Testis (tissue), 3 donors: Measurements from ENCODE around the gene ANKS1B. TPM values are rescaled to one million over a fixed set of nuclear protein-coding genes. Genes with fewer than 3 reads are reported as not detected.
A peak's percentile ranks its signal among the peaks of the same experiment; 100 is the strongest.
"Not testable (repeated sequence)": the region's sequence is repeated elsewhere in the genome, so short reads cannot be mapped to it uniquely, and the experiment has no call there.

Experiments
- DNase-seq: peaks from one replicate; pipeline ENCODE4 v3.0.0-alpha.2; 2019
- H3K27ac ChIP-seq, 2 donors: fragments of 200-600 bp; sonication (generic); one replicate each; pipeline ENCODE4 v1.5.1; 2019
- H3K27me3 ChIP-seq: fragments of 200-600 bp; sonication (generic); one replicate; pipeline ENCODE4 v1.5.1; 2019
- H3K36me3 ChIP-seq: fragments of 200-600 bp; sonication (generic); one replicate; pipeline ENCODE4 v1.5.1; 2017; ENCODE audit warnings: low read depth; ENCODE audit errors: missing control alignments
- H3K4me1 ChIP-seq: fragments of 200-600 bp; sonication (generic); one replicate; pipeline ENCODE4 v1.5.1; 2019
- H3K4me3 ChIP-seq, 2 donors: fragments of 200-600 bp; sonication (generic); one replicate each; pipeline ENCODE4 v1.5.1; 2017 to 2019
- H3K9me3 ChIP-seq: fragments of 200-600 bp; sonication (generic); one replicate; pipeline ENCODE4 v1.5.1; 2017
- POLR2A ChIP-seq: fragments of 450-650 bp; IDR thresholded peaks from one replicate; pipeline ENCODE4 v1.6.1; 2017; ENCODE audit warnings: antibody characterized with exemption, mild to moderate bottlenecking, moderate library complexity
- WGBS, 2 donors: methylation state at CpG; one replicate each; pipeline ENCODE4 v1.1.5; 2018; 5-methylcytosine and 5-hydroxymethylcytosine counted together
- intact Hi-C: fragments of 100-400 bp; cut with DNase I; formaldehyde crosslinking; loops from one replicate; pipeline ENCODE4 v1.15.1; 2023; ENCODE audit warnings: low total_unique reads
- polyA plus RNA-seq: library from polyadenylated mRNA; stranded (reverse); fragments of 350-450 nt; fragmentation: Illumina TruSeq; extraction: RNeasy Lipid Tissue Mini Kit (QIAGEN cat#74804); gene quantifications from one replicate; pipeline ENCODE4 v1.2.3, GENCODE V29; 2014; ENCODE audit warnings: low read depth, low replicate concordance; ENCODE audit not compliant: insufficient read depth
- total RNA-seq, 2 donors: library from RNA; depleted of rRNA; stranded (reverse); fragments of >200 nt; gene quantifications; one replicate each; pipeline ENCODE4 v1.2.3, GENCODE V29; 2016
- TF ChIP-seq, protein P1 (sequence below), 3 experiments: fragments of 450-650 bp in 2 of 3; fragments of 200-600 bp in 1 of 3; sonication (generic) in 1 of 3; IDR thresholded peaks; one replicate each; pipeline ENCODE4 v1.5.1; 2016 to 2019; ENCODE audit warnings: antibody characterized with exemption in 3 of 3, mild to moderate bottlenecking in 2 of 3, moderate library complexity in 1 of 3

Gene ANKS1B
- total and polyA plus RNA-seq, 3 donors from 2014 or later, result 26.8 to 58.2 (median 30.9) TPM

GRCh38 chr12:99035803-99036202 lies 948.9 kb downstream of the ANKS1B start:
- no peaks in the 10 kb centered on the region for H3K36me3 ChIP-seq
- H3K4me1 ChIP-seq, result no peaks in the 10 kb centered on the region
- H3K27ac ChIP-seq, result no peak overlapping the region
- intact Hi-C loops, result no loop called here
- DNase-seq, result no peak
- TF ChIP-seq, protein P1, sequence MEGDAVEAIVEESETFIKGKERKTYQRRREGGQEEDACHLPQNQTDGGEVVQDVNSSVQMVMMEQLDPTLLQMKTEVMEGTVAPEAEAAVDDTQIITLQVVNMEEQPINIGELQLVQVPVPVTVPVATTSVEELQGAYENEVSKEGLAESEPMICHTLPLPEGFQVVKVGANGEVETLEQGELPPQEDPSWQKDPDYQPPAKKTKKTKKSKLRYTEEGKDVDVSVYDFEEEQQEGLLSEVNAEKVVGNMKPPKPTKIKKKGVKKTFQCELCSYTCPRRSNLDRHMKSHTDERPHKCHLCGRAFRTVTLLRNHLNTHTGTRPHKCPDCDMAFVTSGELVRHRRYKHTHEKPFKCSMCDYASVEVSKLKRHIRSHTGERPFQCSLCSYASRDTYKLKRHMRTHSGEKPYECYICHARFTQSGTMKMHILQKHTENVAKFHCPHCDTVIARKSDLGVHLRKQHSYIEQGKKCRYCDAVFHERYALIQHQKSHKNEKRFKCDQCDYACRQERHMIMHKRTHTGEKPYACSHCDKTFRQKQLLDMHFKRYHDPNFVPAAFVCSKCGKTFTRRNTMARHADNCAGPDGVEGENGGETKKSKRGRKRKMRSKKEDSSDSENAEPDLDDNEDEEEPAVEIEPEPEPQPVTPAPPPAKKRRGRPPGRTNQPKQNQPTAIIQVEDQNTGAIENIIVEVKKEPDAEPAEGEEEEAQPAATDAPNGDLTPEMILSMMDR (IDR thresholded peaks at IDR 0.05), result no peak
- no peak for TF ChIP-seq POLR2A
- WGBS, 2 donors, result 47 to 53% methylated on average over 5 of the region's 5 CpGs
- H3K4me3 ChIP-seq, result no peak overlapping the region
- no peaks in the 10 kb centered on the region for H3K9me3 ChIP-seq
- no peaks in the 10 kb centered on the region for H3K27me3 ChIP-seq

DNA sequence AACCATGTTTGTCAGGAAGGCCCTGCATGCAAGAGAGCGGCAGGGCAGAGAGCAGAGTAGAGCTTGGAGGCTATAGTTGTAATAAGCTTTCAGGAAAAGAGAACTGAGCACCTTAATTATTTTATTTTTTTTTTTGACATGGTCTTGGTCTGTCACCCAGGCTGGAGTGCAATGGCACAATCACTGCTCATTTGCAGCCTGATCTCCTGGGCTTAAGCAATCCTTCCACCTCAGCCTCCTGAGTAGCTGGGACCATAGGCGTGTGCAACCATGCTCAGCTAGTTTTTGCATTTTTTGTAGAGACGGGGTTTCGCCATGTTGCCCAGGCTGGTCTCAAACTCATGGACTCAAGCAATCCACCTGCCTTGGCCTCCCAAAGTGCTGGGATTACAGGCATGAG lies 950.5 kb downstream of the ANKS1B start:
- intact Hi-C loops, DNase-seq, H3K27ac ChIP-seq, H3K9me3 ChIP-seq, H3K4me3 ChIP-seq, H3K27me3 ChIP-seq, H3K36me3 ChIP-seq, H3K4me1 ChIP-seq: not testable (repeated sequence)
- 88 to 98% methylated on average over 4 of the region's 4 CpGs for WGBS, 2 donors

DNA sequence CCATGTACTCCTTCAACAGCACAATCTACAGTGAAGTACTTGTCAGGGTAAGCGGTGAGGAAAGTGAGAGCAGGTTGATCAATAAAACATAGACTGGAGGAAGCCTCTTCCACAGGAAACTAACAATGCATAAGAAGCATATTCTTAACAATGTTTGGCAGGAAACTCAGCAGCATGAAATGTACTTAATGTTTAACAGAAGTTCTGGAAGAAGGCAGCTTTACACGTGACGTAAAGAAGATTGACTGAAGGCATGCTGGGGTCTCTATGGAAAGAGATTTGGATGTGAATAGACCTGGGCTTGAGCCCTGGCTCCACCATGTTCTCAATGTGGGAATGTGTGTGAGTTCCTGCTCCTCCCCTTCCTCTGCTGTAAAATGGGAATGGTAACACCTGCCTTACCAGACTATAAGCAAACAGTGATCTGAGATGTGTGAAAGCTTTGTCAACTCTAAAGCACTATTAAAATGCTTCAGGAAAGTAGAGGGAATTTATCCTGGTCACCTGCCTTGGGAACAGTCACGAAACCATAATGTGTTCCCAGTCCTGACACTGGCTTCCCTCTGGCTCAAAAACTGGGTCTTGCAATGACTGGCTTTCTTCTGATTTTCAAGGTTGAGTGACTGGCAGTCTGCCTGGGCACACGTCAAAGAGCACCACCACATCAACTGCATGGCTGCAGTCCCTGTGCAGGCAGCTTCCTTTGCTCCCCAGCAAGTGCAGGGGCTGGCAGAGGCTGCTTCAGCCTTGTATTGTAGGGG lies 955.0 kb downstream of the ANKS1B start:
- H3K36me3 ChIP-seq, result no peaks in the 10 kb centered on the region
- TF ChIP-seq, protein P1 (IDR thresholded peaks at IDR 0.05), result no peak
- TF ChIP-seq POLR2A, result no peak
- no peaks in the 10 kb centered on the region for H3K4me1 ChIP-seq
- H3K27me3 ChIP-seq, result no peaks in the 10 kb centered on the region
- H3K27ac ChIP-seq, result no peak overlapping the region
- intact Hi-C loops, result no loop called here
- H3K4me3 ChIP-seq, result no peak overlapping the region
- DNase-seq, result peak; percentile 54
- WGBS, 2 donors, result 68% methylated on average over 5 of the region's 5 CpGs
- H3K9me3 ChIP-seq, result no peaks in the 10 kb centered on the region

DNA sequence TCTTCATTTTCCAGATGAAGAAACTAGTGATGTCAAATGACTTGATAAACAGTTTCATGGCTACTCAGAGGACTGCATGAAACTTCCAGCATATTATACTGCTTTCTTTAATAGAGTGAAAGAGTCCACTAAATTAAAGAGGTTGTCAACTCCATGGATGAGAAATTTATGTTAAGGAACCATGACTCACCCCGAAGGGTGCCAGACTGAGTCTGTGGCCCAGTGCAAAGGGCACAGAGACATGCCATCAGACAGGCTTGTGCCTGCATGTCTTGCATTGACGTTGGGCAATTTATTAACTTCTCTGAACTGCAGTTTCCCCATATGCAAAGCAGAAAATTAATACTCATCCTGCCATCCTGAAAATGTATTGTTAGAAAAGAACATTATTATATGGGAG lies 957.3 kb downstream of the ANKS1B start:
- H3K27ac ChIP-seq, result no peak overlapping the region
- WGBS, 2 donors, result 77 to 93% methylated on average over 2 of the region's 2 CpGs
- H3K36me3 ChIP-seq, result no peaks in the 10 kb centered on the region
- no peaks in the 10 kb centered on the region for H3K4me1 ChIP-seq
- no peaks in the 10 kb centered on the region for H3K9me3 ChIP-seq
- no peaks in the 10 kb centered on the region for H3K27me3 ChIP-seq
- H3K4me3 ChIP-seq, result no peak overlapping the region
- DNase-seq, result no peak
- intact Hi-C loops, result no loop called here
- TF ChIP-seq, protein P1 (IDR thresholded peaks at IDR 0.05), result no peak
- no peak for TF ChIP-seq POLR2A

- intact Hi-C loops, result no loop called here
- Histone ChIP-seq H3K4me3 (no peak overlapping the region), H3K4me1 (no peaks in the 10 kb centered on the region), H3K36me3 (no peaks in the 10 kb centered on the region), H3K27me3 (no peaks in the 10 kb centered on the region), H3K9me3 (no peaks in the 10 kb centered on the region), H3K27ac (no peak overlapping the region)
- TF ChIP-seq POLR2A, result no peak
- TF ChIP-seq, protein P1 (IDR thresholded peaks at IDR 0.05), result no peak
- 57 to 63% methylated on average over 2 of the region's 2 CpGs for WGBS, 2 donors
- no peak for DNase-seq
These were observed 957.7 kb downstream of the ANKS1B start for GRCh38 chr12:99027055-99027393.
